Measurements from ENCODE around the gene EPB41L5.

EPB41L5 gene

DNA sequence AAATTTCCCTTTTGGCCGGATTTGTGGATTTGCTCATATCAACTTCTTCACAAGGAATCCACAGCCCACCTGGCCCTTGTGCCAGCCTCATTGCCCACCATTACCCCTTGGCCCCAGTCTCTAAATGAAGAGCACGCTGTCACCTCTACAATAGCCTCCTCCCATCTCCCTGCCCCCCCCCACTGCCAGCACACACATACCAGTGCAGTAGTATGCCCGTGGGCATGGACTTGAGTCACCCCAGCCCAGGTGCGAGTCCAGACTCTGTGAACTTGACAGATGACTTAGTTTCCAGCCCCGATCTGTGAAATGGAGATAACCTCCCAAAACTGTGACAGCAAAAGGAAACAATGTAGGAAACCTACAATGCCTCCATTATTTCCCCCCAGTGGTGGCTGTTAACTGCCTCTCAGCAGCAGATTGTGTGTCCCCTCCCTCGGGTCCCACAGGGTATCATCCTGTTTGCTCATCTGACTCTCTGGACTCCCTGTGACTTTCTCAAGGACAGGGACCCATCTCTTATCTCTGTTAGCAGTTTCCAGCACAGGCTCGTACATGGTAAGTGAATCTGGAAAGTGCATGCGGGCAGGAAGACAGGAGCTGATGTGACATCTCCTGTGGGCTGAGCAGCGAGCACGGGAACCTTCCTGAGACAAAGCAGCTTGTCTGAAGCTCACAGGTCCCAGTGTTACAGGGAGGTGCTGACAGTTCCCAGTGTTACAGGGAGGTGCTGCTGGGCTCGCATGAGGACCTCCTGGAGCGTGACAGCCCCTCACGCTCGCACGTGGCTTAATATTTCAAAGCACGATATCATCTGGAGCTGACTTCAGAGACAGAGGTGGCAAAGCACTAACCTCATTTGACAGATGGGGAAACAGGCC is 214.5 kb downstream of the EPB41L5 start:
- no peak for FAIRE-seq

- FAIRE-seq = no peak
Measured at GRCh38 chr2:120228503-120228902, 215.6 kb downstream of the EPB41L5 start.
